HepG2 (cell line): ENCODE results near the gene FAM89B. TPM values are rescaled to one million over a fixed set of nuclear protein-coding genes. Genes with fewer than 3 reads are reported as not detected.
A peak's percentile ranks its signal among the peaks of the same experiment; 100 is the strongest.

Experiments
- ISX ChIP-seq: sonication (generic); formaldehyde crosslinking; conservative IDR thresholded peaks from 2 replicates; pipeline ENCODE4 v1.5.0; 2020; ENCODE audit warnings: missing genetic modification reagents
- JARID2 ChIP-seq: sonication (generic); formaldehyde crosslinking; IDR thresholded peaks from 2 replicates; pipeline ENCODE4 v1.8.1; 2023; ENCODE audit warnings: missing genetic modification reagents, inconsistent platforms; ENCODE audit not compliant: insufficient replicate concordance
- NFE2 ChIP-seq: sonication (generic); formaldehyde crosslinking; IDR thresholded peaks from 2 replicates; pipeline ENCODE4 v1.4.0; 2020; ENCODE audit warnings: missing genetic modification reagents
- NFE2L1 ChIP-seq: sonication (generic); formaldehyde crosslinking; IDR thresholded peaks from 2 replicates; pipeline ENCODE4 v1.4.0; 2020; ENCODE audit warnings: missing genetic modification reagents, mild to moderate bottlenecking, borderline replicate concordance
- NR2C2 ChIP-seq: sonication (generic); formaldehyde crosslinking; IDR thresholded peaks from 2 replicates; pipeline ENCODE4 v1.4.0; 2020; ENCODE audit warnings: missing genetic modification reagents, mild to moderate bottlenecking, moderate library complexity, borderline replicate concordance
- PAF1 ChIP-seq: IDR thresholded peaks from 2 replicates; pipeline ENCODE4 v1.6.1; 2016; ENCODE audit warnings: missing genetic modification reagents, missing compliant biosample characterization
- RBAK ChIP-seq: sonication (generic); formaldehyde crosslinking; IDR thresholded peaks from 2 replicates; pipeline ENCODE4 v1.5.1; 2020; ENCODE audit warnings: mild to moderate bottlenecking, missing genetic modification reagents
- SRY ChIP-seq: sonication (generic); formaldehyde crosslinking; IDR thresholded peaks from 2 replicates; pipeline ENCODE4 v1.8.0; 2022; ENCODE audit warnings: mild to moderate bottlenecking, missing genetic modification reagents
- ZFP36 ChIP-seq: fragments of 150-350 bp; IDR thresholded peaks from 2 replicates; pipeline ENCODE4 v1.6.1; 2018; ENCODE audit warnings: borderline replicate concordance, low read length, low read depth; ENCODE audit not compliant: partially characterized antibody
- ZNF224 ChIP-seq: sonication (generic); formaldehyde crosslinking; IDR thresholded peaks from 2 replicates; pipeline ENCODE4 v1.5.0; 2020; ENCODE audit warnings: mild to moderate bottlenecking, missing genetic modification reagents
- ZNF253 ChIP-seq: sonication (generic); formaldehyde crosslinking; IDR thresholded peaks from 2 replicates; pipeline ENCODE4 v1.8.0; 2022; ENCODE audit warnings: mild to moderate bottlenecking, missing genetic modification reagents, borderline replicate concordance
- ZNF720 ChIP-seq: sonication (generic); formaldehyde crosslinking; IDR thresholded peaks from 2 replicates; pipeline ENCODE4 v1.4.0; 2020; ENCODE audit warnings: missing genetic modification reagents
- ZNF850 ChIP-seq: sonication (generic); formaldehyde crosslinking; conservative IDR thresholded peaks from 2 replicates; pipeline ENCODE4 v1.9.0; 2021; ENCODE audit warnings: mild to moderate bottlenecking, missing genetic modification reagents
- polyA plus RNA-seq, 8 experiments: library from polyadenylated mRNA; depleted of rRNA in 3 of 8; stranded (reverse) in 7 of 8; unstranded in 1 of 8; fragments of >200 nt; fragmentation: Illumina TruSeq in 4 of 8; extraction: Trizol in 4 of 8; gene quantifications; 2 replicates each; pipeline versions ENCODE4 v1.2.1 to v1.2.3, GENCODE V29; 2011 to 2016; ENCODE audit warnings: low read depth in 4 of 8, missing spikeins in 1 of 8, mixed read lengths in 1 of 8; ENCODE audit not compliant: insufficient read depth in 1 of 8
- total RNA-seq, 5 experiments: library from RNA; depleted of rRNA; stranded (reverse); fragments of >200 nt; fragmentation: Illumina TruSeq; extraction: Trizol; gene quantifications; 2 replicates each; pipeline ENCODE4 v1.2.3, GENCODE V29; 2016; ENCODE audit warnings: low read depth in 1 of 5
- TF ChIP-seq, protein P1 (sequence below): sonication (generic); formaldehyde crosslinking; IDR thresholded peaks from 2 replicates; pipeline ENCODE4 v1.8.0; 2022; ENCODE audit warnings: mild to moderate bottlenecking, missing genetic modification reagents, moderate library complexity
- TF ChIP-seq, protein P2 (sequence below): sonication (generic); formaldehyde crosslinking; IDR thresholded peaks from 2 replicates; pipeline ENCODE4 v1.8.0; 2022; ENCODE audit warnings: missing genetic modification reagents, mild to moderate bottlenecking, inconsistent platforms, borderline replicate concordance
- TF ChIP-seq, protein P3 (sequence below): IDR thresholded peaks from 2 replicates; pipeline ENCODE4 v1.6.1; 2016; ENCODE audit warnings: low read depth
- TF ChIP-seq, protein P4 (sequence below): IDR thresholded peaks from 2 replicates; pipeline ENCODE4 v1.6.1; 2016; ENCODE audit warnings: mild to moderate bottlenecking, missing biosample characterization, missing genetic modification reagents
- TF ChIP-seq, protein P5 (sequence below): sonication (generic); formaldehyde crosslinking; IDR thresholded peaks from 2 replicates; pipeline ENCODE4 v1.4.0; 2020; ENCODE audit warnings: mild to moderate bottlenecking, missing genetic modification reagents
- TF ChIP-seq, protein P6 (sequence below): sonication (generic); formaldehyde crosslinking; IDR thresholded peaks from 2 replicates; pipeline ENCODE4 v1.5.1; 2020; ENCODE audit warnings: missing genetic modification reagents, mild to moderate bottlenecking, borderline replicate concordance
- TF ChIP-seq, protein P7 (sequence below): sonication (generic); formaldehyde crosslinking; IDR thresholded peaks from 2 replicates; pipeline ENCODE4 v1.4.0; 2020; ENCODE audit warnings: mild to moderate bottlenecking, missing genetic modification reagents

FAM89B gene
- total and polyA plus RNA-seq, 2 of the 13 experiments (the other 11 are each of a cell fraction or from before 2014, with no cell fraction given) = 5.7 to 8.0 TPM

DNA sequence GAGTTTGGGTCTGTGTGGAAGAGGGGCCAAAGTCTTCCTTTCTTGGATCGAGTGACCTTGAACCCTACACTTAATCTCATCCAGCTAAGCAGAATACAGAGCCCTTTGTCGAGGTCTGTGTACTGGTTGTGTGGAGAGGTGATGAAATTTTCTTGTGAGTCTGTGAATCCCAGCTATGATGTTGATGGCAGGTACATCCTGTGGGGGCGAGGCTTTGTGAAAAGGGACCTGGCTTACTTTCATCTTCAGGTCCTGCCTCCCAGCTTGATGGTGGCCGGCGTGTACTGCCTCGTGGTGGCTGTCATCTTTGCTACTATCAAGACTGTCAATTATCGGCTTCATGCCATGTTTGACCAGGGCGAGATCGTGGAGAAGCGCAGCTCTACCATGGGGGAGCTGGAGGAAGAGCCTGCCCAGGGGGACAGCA is 44.2 kb downstream of the FAM89B start (continued):
- TF ChIP-seq NFE2 (CRISPR knock-in tag) = no peak
- TF ChIP-seq ISX (CRISPR knock-in tag) = no peak
- no peak for TF ChIP-seq ZNF850 (CRISPR knock-in tag)
- TF ChIP-seq, protein P1, sequence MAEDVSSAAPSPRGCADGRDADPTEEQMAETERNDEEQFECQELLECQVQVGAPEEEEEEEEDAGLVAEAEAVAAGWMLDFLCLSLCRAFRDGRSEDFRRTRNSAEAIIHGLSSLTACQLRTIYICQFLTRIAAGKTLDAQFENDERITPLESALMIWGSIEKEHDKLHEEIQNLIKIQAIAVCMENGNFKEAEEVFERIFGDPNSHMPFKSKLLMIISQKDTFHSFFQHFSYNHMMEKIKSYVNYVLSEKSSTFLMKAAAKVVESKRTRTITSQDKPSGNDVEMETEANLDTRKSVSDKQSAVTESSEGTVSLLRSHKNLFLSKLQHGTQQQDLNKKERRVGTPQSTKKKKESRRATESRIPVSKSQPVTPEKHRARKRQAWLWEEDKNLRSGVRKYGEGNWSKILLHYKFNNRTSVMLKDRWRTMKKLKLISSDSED = no peak
- TF ChIP-seq, protein P2, sequence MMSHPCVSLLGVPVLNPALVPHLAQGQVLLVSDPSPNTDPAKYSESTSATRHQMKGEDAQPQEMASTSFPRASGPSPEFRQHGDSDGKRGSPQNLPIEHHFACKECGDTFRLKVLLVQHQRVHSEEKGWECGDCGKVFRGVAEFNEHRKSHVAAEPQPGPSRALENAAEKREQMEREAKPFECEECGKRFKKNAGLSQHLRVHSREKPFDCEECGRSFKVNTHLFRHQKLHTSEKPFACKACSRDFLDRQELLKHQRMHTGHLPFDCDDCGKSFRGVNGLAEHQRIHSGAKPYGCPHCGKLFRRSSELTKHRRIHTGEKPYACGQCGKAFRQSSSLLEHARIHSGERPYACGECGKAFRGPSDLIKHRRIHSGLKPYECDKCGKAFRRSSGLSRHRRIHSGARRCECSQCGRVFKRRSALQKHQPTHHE (CRISPR knock-in tag) = 0 out of 2 replicates have a peak, but pooled peaks have one; percentile 67
- TF ChIP-seq ZFP36 = no peak
- TF ChIP-seq PAF1 (CRISPR knock-in tag) = peak; percentile 83; the same call in 1 of the 2 replicates
- TF ChIP-seq, protein P3, sequence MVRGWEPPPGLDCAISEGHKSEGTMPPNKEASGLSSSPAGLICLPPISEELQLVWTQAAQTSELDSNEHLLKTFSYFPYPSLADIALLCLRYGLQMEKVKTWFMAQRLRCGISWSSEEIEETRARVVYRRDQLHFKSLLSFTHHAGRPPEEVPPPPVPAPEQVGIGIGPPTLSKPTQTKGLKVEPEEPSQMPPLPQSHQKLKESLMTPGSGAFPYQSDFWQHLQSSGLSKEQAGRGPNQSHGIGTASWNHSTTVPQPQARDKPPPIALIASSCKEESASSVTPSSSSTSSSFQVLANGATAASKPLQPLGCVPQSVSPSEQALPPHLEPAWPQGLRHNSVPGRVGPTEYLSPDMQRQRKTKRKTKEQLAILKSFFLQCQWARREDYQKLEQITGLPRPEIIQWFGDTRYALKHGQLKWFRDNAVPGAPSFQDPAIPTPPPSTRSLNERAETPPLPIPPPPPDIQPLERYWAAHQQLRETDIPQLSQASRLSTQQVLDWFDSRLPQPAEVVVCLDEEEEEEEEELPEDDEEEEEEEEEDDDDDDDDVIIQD (CRISPR knock-in tag) = no peak
- TF ChIP-seq, protein P4, sequence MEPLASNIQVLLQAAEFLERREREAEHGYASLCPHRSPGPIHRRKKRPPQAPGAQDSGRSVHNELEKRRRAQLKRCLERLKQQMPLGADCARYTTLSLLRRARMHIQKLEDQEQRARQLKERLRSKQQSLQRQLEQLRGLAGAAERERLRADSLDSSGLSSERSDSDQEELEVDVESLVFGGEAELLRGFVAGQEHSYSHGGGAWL (CRISPR knock-in tag) = no peak
- no peak for TF ChIP-seq JARID2 (CRISPR knock-in tag)
- peak; percentile 69; the same call in 1 of the 2 replicates for TF ChIP-seq NR2C2 (CRISPR knock-in tag)
- TF ChIP-seq, protein P5, sequence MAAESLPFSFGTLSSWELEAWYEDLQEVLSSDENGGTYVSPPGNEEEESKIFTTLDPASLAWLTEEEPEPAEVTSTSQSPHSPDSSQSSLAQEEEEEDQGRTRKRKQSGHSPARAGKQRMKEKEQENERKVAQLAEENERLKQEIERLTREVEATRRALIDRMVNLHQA (CRISPR knock-in tag) = no peak
- no peak for TF ChIP-seq SRY (CRISPR knock-in tag)
- no peak for TF ChIP-seq RBAK (CRISPR knock-in tag)
- TF ChIP-seq, protein P6, sequence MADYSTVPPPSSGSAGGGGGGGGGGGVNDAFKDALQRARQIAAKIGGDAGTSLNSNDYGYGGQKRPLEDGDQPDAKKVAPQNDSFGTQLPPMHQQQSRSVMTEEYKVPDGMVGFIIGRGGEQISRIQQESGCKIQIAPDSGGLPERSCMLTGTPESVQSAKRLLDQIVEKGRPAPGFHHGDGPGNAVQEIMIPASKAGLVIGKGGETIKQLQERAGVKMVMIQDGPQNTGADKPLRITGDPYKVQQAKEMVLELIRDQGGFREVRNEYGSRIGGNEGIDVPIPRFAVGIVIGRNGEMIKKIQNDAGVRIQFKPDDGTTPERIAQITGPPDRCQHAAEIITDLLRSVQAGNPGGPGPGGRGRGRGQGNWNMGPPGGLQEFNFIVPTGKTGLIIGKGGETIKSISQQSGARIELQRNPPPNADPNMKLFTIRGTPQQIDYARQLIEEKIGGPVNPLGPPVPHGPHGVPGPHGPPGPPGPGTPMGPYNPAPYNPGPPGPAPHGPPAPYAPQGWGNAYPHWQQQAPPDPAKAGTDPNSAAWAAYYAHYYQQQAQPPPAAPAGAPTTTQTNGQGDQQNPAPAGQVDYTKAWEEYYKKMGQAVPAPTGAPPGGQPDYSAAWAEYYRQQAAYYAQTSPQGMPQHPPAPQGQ (CRISPR knock-in tag) = no peak
- no peak for TF ChIP-seq NFE2L1 (CRISPR knock-in tag)
- TF ChIP-seq, protein P7, sequence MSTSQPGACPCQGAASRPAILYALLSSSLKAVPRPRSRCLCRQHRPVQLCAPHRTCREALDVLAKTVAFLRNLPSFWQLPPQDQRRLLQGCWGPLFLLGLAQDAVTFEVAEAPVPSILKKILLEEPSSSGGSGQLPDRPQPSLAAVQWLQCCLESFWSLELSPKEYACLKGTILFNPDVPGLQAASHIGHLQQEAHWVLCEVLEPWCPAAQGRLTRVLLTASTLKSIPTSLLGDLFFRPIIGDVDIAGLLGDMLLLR (CRISPR knock-in tag) = no peak
- TF ChIP-seq ZNF720 (CRISPR knock-in tag) = no peak
- no peak for TF ChIP-seq ZNF224 (CRISPR knock-in tag)
- TF ChIP-seq ZNF253 (CRISPR knock-in tag) = no peak
